ENCODE results near the gene LYZL1. TPM values are rescaled to one million over a fixed set of nuclear protein-coding genes. Genes with fewer than 3 reads are reported as not detected.

The LYZL1 gene
- total and polyA plus RNA-seq, 3 donors from 2014 or later = 37.0 to 91.3 (median 67.6) TPM

DNA sequence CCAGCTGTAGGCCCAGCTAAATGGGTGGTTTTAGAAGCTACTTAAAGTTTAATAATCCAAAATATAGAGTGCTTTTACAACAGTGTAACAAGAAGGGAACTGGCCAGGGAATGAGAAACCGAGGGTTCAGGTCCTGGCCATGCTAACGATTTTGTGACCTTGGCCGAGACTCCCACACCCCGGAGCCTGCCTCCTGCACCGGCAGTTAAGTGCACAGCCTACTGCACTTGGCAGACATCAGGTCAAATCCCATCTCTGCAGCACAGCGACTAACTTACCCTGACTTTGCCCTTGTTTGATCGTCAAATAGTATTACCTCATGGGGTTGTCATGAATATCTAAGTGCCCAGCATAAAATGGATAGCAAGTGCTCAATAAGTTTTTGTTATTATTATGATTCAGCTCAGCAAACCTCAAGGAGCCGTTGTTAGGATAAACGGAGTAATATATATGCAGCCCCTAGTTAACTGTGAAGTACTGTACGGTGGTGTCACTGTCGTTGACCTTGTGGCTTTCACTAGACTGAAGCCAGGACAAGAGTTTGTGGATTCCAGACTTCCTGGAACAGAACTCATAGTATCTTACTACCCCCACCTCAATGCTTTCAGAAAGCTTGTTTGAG, 35.5 kb downstream of the LYZL1 start:
- Histone ChIP-seq H3K36me3 (ENCODE audit: low read depth, missing control alignments) (no peaks in the 10 kb centered on the region), H3K27me3 (no peaks in the 10 kb centered on the region), H3K27ac (peak overlapping the region in 1 of 2 donors; percentile 4), H3K4me3 (no peak overlapping the region), H3K4me1 (peaks cover 8% of the 10 kb centered on the region), H3K9me3 (no peaks in the 10 kb centered on the region)
- WGBS, 2 donors = 45 to 62% methylated on average over 8 to 11 of the region's 11 CpGs
- intact Hi-C loops (cut with DNase I; ENCODE audit: low total_unique reads) = no loop called here
- TF ChIP-seq, protein P1, sequence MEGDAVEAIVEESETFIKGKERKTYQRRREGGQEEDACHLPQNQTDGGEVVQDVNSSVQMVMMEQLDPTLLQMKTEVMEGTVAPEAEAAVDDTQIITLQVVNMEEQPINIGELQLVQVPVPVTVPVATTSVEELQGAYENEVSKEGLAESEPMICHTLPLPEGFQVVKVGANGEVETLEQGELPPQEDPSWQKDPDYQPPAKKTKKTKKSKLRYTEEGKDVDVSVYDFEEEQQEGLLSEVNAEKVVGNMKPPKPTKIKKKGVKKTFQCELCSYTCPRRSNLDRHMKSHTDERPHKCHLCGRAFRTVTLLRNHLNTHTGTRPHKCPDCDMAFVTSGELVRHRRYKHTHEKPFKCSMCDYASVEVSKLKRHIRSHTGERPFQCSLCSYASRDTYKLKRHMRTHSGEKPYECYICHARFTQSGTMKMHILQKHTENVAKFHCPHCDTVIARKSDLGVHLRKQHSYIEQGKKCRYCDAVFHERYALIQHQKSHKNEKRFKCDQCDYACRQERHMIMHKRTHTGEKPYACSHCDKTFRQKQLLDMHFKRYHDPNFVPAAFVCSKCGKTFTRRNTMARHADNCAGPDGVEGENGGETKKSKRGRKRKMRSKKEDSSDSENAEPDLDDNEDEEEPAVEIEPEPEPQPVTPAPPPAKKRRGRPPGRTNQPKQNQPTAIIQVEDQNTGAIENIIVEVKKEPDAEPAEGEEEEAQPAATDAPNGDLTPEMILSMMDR (IDR thresholded peaks at IDR 0.05) = no peak
- TF ChIP-seq POLR2A (IDR thresholded peaks at IDR 0.05) = no peak
- peak; percentile 37 for DNase-seq

DNA sequence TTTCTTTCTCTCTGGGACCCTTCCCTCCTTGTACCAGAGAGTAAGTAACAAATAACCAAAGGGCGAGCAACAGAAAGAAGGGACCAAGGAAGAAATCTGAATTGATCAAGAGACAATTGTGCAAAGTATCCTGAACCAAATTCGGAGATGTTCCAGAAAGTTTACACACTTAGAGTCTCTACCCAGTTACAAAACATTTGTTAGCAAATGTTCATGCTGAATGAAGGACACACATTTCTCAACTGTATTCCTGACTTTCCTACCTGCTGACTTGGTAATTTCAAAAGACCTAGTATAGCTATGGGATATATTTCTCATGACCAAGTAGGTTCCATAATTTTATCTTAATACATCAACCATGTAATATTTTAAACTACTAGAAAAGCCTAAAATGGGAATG, 37.4 kb downstream of the LYZL1 start:
- Histone ChIP-seq H3K27me3 (no peaks in the 10 kb centered on the region), H3K27ac (no peak overlapping the region), H3K4me1 (peaks cover 8% of the 10 kb centered on the region), H3K4me3 (no peak overlapping the region), H3K36me3 (ENCODE audit: low read depth, missing control alignments) (no peaks in the 10 kb centered on the region), H3K9me3 (no peaks in the 10 kb centered on the region)
- 91 to 95% methylated on average over 2 of the region's 2 CpGs for WGBS, 2 donors
- TF ChIP-seq, protein P1 (IDR thresholded peaks at IDR 0.05) = no peak
- TF ChIP-seq POLR2A (IDR thresholded peaks at IDR 0.05) = no peak
- intact Hi-C loops (cut with DNase I; ENCODE audit: low total_unique reads) = no loop called here
- no peak for DNase-seq

DNA sequence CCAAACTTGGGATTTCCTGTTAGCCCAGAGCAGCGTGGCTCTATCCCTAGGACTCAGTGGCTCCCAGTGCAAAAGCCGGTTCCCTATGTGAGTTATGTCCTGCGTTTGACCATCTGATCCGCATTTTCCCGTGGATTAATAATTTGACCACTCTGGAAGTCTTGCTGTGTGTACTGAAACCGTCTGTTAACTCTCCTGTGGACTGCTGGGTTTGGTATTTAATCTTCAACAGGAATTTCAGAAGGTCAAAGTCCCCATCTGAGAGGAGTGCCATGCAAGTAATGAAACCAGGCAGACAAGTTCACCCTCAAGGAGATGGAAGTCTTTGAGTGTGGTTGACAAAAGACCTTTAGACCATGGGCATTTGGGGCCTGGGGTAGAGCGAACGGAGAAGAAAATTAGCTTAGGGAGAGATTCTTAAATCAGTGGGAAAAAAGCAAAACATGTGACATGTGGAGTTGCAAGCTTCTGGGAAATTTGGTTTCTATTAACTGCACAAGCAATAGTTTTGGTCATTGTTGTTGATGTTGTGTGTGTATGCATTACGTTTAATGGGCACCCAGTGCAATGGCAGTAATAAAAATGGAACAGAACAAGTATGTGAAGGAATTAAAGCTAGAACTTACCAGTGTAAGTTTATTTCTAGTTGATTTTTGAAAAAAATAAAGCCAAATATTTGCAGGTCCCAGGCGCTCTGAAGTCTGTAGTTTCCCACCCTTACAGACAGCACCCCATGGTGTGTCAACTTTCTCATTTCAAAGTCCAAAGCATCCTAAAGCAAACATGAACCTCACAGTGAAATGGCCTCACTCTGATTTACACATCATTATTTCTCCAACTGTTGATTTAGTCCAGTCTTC, 38.2 kb downstream of the LYZL1 start:
- H3K4me1 ChIP-seq = peaks cover 8% of the 10 kb centered on the region
- intact Hi-C loops (cut with DNase I; ENCODE audit: low total_unique reads) = no loop called here
- no peaks in the 10 kb centered on the region for H3K9me3 ChIP-seq
- WGBS, 2 donors = 95 to 96% methylated on average over 10 of the region's 10 CpGs
- H3K27ac ChIP-seq = no peak overlapping the region
- DNase-seq = no peak
- no peak for TF ChIP-seq POLR2A (IDR thresholded peaks at IDR 0.05)
- TF ChIP-seq, protein P1 (IDR thresholded peaks at IDR 0.05) = no peak
- no peaks in the 10 kb centered on the region for H3K36me3 ChIP-seq (ENCODE audit: low read depth, missing control alignments)
- no peak overlapping the region for H3K4me3 ChIP-seq
- H3K27me3 ChIP-seq = no peaks in the 10 kb centered on the region

DNA sequence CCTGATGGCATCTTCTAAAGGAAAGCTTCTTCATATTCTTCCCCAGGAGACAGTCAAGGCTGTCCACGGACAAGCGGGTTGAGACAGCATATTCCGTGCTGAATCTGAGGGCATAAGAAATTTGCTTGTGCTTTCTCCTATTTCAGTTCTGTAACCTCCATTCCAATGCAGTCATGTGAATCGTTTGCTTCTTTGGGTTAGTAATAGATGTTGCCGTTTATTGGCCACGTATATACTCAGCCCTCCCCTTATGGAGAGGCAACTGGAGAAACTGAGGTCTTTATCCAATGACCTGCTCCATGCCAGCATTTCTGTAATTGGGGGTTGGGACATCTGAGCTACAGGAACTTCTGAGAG, 38.9 kb downstream of the LYZL1 start:
- H3K4me3 ChIP-seq = no peak overlapping the region
- no peaks in the 10 kb centered on the region for H3K9me3 ChIP-seq
- H3K27me3 ChIP-seq = no peaks in the 10 kb centered on the region
- H3K4me1 ChIP-seq = peaks cover 8% of the 10 kb centered on the region
- intact Hi-C loops (cut with DNase I; ENCODE audit: low total_unique reads) = no loop called here
- DNase-seq = no peak
- WGBS, 2 donors = 93 to 94% methylated on average over 6 of the region's 6 CpGs
- H3K27ac ChIP-seq = no peak overlapping the region
- no peak for TF ChIP-seq POLR2A (IDR thresholded peaks at IDR 0.05)
- TF ChIP-seq, protein P1 (IDR thresholded peaks at IDR 0.05) = no peak
- no peaks in the 10 kb centered on the region for H3K36me3 ChIP-seq (ENCODE audit: low read depth, missing control alignments)

All from testis (tissue), 3 donors.